AG04450 (cell line): ENCODE measurements around the gene KCNMA1. TPM values are rescaled to one million over a fixed set of nuclear protein-coding genes. Genes with fewer than 3 reads are reported as not detected.

ENCODE experiments used
- CTCF ChIA-PET: fragments of 300-600, 350-600 bp; formaldehyde crosslinking; extraction: SDS; loops from one replicate; lab custom pipeline; 2022; ENCODE audit warnings: antibody characterized with exemption, inconsistent platforms; lab: Charles Lee
- POLR2A ChIA-PET: fragments of 350-600 bp; formaldehyde crosslinking; extraction: SDS; loops from one replicate; lab custom pipeline; 2021; ENCODE audit warnings: antibody characterized with exemption, inconsistent platforms; lab: Yijun Ruan, JAX
- DNase-seq: peaks from one replicate; pipeline ENCODE4 v3.0.0-alpha.2; 2011; ENCODE audit warnings: low read depth, low spot score
- H3K27ac ChIP-seq: one replicate; pipeline ENCODE4 v1.5.1; 2012; ENCODE audit warnings: low read depth, low read length, control low read depth
- H3K27me3 ChIP-seq: one replicate; pipeline ENCODE4 v1.6.0; 2012; ENCODE audit warnings: low read length; ENCODE audit not compliant: control insufficient read depth, insufficient read depth
- H3K4me3 ChIP-seq: 2 replicates; pipeline ENCODE4 v1.5.1; 2011; ENCODE audit warnings: mild to moderate bottlenecking, low read depth, low read length, control low read depth
- H3K9me3 ChIP-seq: 2 replicates; pipeline ENCODE4 v1.5.1; 2012; ENCODE audit warnings: low read length; ENCODE audit not compliant: control insufficient read depth, insufficient read depth
- CTCF ChIP-seq: IDR thresholded peaks from 2 replicates; pipeline ENCODE4 v1.5.1; 2011; ENCODE audit warnings: low read depth, low read length, control low read depth, inconsistent platforms
- polyA plus RNA-seq: library from polyadenylated mRNA; depleted of rRNA; stranded (reverse); fragments of >200 nt; gene quantifications from 2 replicates; pipeline ENCODE4 v1.2.3, GENCODE V29; 2011

The KCNMA1 gene
- polyA plus RNA-seq, 1 experiment: 58.8 TPM

- H3K27ac ChIP-seq: no peak overlapping the region
- CTCF ChIA-PET: no interaction called here
- POLR2A ChIA-PET: no interaction called here
- no peak overlapping the region for H3K4me3 ChIP-seq
- no peak for TF ChIP-seq CTCF
- H3K9me3 ChIP-seq: no peaks in the 10 kb centered on the region
- DNase-seq: no peak
- no peaks in the 10 kb centered on the region for H3K27me3 ChIP-seq
Measured at GRCh38 chr10:77548671-77549070, 88.9 kb downstream of the KCNMA1 start.

GRCh38 chr10:77548157-77548556 lies 89.5 kb downstream of the KCNMA1 start:
- no peak for DNase-seq
- no peaks in the 10 kb centered on the region for H3K27me3 ChIP-seq
- POLR2A ChIA-PET: no interaction called here
- no peak overlapping the region for H3K4me3 ChIP-seq
- CTCF ChIA-PET: no interaction called here
- no peaks in the 10 kb centered on the region for H3K9me3 ChIP-seq
- TF ChIP-seq CTCF: no peak
- no peak overlapping the region for H3K27ac ChIP-seq

GRCh38 chr10:77547307-77548050 lies 90.1 kb downstream of the KCNMA1 start:
- no peaks in the 10 kb centered on the region for H3K27me3 ChIP-seq
- no peaks in the 10 kb centered on the region for H3K9me3 ChIP-seq
- ChIA-PET CTCF (no interaction called here), POLR2A (no interaction called here)
- TF ChIP-seq CTCF: no peak
- DNase-seq: no peak
- H3K27ac ChIP-seq: no peak overlapping the region
- no peak overlapping the region for H3K4me3 ChIP-seq

- ChIA-PET CTCF (no interaction called here), POLR2A (no interaction called here)
- Histone ChIP-seq H3K27ac (no peak overlapping the region), H3K9me3 (no peaks in the 10 kb centered on the region), H3K27me3 (no peaks in the 10 kb centered on the region), H3K4me3 (no peak overlapping the region)
- TF ChIP-seq CTCF: no peak
- no peak for DNase-seq
Measured at GRCh38 chr10:77546042-77546441, 91.6 kb downstream of the KCNMA1 start.

GRCh38 chr10:77545585-77545984 lies 92.0 kb downstream of the KCNMA1 start:
- ChIA-PET POLR2A (no interaction called here), CTCF (no interaction called here)
- Histone ChIP-seq H3K27me3 (no peaks in the 10 kb centered on the region), H3K9me3 (no peaks in the 10 kb centered on the region), H3K4me3 (no peak overlapping the region), H3K27ac (no peak overlapping the region)
- no peak for DNase-seq
- TF ChIP-seq CTCF: no peak
